Measurements from ENCODE around the gene PCSK7.
A peak's percentile ranks its signal among the peaks of the same experiment; 100 is the strongest.
"Not testable (repeated sequence)": the region's sequence is repeated elsewhere in the genome, so short reads cannot be mapped to it uniquely, and the experiment has no call there.

Gene PCSK7

DNA sequence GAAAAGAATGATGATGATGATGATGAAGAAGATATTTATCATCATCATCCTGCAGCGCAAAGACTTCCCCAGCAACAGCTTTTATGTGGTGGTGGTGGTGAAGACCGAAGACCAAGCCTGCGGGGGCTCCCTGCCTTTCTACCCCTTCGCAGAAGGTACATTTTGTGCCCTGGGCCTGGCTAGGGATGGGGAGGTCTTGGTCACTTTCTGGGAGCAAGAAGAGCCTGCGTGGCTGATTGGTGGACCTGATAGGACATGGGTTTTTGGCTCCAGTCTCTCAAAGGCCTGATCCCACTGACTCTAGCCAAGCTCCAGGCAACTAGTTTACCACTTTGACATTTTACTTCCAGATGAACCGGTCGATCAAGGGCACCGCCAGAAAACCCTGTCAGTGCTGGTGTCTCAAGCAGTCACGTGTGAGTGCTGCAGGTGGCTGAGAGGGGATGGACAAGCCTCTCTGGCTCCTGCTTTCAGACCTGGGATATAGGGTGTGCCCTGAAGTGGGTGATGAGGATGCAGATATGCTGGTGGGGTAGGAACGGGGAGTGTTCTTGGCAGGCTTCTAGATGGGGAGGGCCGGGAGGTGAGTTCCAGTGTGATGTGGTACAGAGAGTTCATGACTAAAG, 48.0 kb downstream of the PCSK7 start:
- DNase-seq (ENCODE audit: low read depth in 2 of 2) = no peak

DNA sequence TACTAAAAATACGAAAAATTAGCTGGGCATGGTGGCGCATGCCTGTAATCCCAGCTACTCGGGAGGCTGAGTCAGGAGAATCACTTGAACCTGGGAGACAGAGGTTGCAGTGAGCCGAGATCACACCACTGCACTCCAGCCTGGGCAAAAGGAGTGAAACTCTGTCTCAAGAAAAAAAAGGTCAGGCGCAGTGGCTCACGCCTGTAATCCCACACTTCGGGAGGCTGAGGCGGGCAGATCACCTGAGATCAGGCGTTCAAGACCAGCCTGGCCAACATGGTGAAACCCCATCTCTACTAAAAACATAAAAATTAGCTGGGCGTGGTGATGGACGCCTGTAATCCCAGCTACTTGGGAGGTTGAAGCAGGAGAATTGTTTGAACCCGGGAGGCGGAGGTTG, 48.7 kb downstream of the PCSK7 start:
- not testable (repeated sequence) for DNase-seq (ENCODE audit: low read depth in 2 of 2)

DNA sequence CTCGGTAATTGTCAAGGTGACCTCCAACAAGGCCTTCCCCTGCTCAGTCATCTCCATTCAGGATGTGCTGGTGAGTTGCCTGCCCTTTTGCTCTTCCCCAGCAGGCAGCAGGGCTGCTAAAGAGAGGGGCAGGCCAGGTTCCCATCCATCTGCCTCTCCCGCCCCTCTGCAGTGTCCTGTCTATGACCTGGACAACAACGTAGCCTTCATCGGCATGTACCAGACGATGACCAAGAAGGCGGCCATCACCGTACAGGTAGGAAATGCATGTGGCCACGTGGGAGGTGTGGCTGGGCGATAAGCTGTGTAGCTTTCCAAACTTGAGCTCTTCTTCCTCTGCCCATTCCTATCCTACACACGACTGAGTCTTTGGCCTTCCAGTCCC, 49.3 kb downstream of the PCSK7 start:
- no peak for DNase-seq (ENCODE audit: low read depth in 2 of 2)

- no peak for DNase-seq (ENCODE audit: low read depth in 2 of 2)
Observed at GRCh38 chr11:117181586-117182550, 50.0 kb downstream of the PCSK7 start.

DNA sequence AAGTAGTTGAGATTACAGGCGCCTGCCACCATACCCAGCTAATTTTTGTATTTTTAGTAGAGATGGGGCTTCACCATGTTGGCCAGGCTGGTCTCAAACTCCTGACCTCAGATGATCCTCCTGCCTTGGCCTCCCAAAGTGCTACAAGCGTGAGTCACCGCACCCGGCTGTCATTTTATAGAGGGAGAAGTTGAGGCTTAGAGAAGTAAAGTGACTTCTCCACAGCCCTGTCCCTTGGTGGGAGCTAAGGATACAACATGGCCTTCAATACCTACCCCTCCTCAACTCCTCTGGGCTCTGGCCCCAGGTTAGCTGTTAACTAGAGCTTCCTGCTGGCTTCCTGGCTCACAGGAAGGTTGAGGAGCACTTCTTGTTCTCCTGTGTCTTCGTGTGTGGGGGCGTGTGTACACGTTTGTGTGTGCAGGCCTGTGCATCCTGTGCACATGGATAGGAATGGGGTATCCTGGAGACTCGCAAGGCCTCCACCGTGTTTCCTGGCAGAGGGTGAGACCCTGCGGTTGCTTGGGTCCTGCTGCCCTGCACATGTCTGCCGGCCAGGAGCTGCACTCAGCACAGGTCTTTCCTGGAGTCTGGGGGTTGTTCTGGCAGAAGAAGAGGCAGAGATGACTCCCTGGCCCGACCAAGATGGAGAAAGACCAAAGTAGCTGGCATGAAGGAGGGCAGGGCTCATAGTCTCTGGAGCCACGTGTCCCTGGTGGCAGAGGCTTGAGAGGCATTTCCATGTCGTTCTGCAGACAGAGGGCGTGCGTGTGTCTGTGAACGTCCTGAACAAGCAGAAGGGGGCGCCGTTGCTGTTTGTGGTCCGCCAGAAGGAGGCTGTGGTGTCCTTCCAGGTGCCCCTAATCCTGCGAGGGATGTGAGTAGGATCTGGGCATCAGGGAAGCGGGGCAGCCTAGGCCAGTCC, 51.0 kb downstream of the PCSK7 start:
- peak in 1 of 2 experiments; percentile 40 for DNase-seq (ENCODE audit: low read depth in 2 of 2)

- no peak for DNase-seq (ENCODE audit: low read depth in 2 of 2)
Observed at GRCh38 chr11:117180020-117180419, 51.9 kb downstream of the PCSK7 start.

DNA sequence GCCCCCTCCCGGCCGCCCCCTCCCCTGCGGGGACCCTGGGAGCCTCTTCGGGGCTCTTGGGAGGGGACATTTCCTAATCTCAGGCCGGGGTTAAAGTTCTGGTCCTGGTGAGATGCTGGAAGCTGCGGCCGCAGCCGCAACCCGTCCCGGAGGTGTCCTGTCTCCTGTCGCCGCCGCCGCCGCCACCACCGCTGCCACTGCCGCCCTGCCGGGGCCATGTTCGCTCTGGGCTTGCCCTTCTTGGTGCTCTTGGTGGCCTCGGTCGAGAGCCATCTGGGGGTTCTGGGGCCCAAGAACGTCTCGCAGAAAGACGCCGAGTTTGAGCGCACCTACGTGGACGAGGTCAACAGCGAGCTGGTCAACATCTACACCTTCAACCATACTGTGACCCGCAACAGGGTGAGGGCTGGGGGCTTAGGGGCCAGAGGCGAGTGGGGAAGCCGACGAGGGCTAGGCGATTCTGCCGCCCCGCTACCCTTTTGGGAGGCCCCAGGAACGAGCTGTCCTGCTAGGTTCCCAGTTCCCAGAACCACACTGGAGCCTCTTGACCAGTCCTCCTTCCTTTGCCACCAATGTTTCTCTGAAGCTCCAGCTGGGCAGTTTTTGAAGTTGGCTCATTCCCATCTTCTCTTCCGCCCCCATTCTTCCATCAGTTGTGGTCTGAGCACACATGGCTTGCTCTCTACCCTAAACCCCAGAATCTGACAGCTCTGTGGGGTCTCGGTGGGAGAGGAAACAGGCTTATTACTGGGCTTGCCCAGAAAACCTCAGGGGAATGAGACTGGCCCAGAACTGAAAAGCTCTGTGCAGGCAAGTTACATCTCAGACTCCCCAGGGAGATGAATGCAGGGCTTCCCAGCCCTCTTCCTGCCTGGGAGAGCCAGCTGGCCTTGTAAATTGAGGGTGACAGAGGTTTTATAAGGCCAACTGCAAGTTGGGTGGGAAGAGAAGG, 52.5 kb downstream of the PCSK7 start:
- no peak for DNase-seq (ENCODE audit: low read depth in 2 of 2)

- peak; percentile 82 to 88 for DNase-seq (ENCODE audit: low read depth in 2 of 2)
Observed at GRCh38 chr11:117178210-117179034, 53.5 kb downstream of the PCSK7 start, which contains the start of gene SIDT2. TSS of gene SIDT2 (plus strand) at chr11:117178743. CDS start at chr11:117179264, 521 bp downstream.

DNA sequence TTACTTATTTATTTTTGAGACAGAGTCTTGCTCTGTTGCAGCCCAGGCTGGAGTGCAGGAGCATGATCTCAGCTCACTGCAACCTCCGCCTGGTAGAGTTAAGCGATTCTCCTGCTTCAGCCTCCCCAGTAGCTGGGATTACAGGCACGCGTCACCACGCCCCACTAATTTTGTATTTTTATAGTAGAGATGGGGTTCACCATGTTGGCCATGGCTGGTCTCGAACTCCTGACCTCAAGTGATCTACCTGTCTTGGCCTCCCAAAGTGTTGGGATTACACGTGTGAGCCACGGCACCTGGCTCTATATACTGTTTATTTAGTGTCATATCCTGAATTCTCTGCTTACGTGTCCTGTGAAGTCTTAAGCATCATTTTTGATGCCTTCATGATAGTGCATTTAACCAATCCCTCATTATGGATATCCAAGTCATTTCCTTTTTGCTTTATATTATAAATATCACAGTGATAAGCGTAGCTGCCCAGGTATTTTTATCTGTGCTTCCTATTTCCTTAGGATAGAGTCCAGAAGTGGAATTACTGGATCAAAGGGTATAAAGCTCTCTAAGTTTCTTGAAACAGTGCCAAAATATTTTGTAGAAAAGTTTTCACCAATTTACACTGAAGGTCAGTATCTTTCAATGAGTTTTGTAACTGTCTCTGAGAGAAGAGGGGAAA, 54.2 kb downstream of the PCSK7 start:
- DNase-seq (ENCODE audit: low read depth in 2 of 2) = no peak

DNA sequence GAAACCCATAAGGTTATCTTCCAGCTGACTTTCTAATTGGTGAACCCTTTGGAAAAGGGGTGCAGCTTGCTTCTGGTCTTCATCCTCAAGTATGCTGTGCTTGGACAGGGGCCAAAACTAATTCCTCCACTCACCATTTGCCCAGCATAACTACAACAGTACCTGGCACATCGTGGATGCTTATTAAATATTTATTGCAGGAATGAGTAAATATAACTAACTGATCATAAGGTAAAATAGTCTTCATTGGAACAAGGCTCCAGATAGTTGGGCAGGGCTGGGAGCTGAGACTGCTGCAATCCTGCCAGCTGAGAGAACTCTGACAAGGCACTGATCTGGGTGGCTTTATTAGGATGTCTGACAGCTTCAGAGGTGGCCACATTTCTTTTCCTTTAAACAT, 55.7 kb downstream of the PCSK7 start:
- no peak for DNase-seq (ENCODE audit: low read depth in 2 of 2)

GRCh38 chr11:117175781-117176180, 56.1 kb downstream of the PCSK7 start:
- DNase-seq (ENCODE audit: low read depth in 2 of 2) = no peak

GRCh38 chr11:117175104-117175503, 56.8 kb downstream of the PCSK7 start:
- DNase-seq (ENCODE audit: low read depth in 2 of 2) = no peak

- no peak for DNase-seq (ENCODE audit: low read depth in 2 of 2)
Observed at GRCh38 chr11:117172724-117173421, 59.0 kb downstream of the PCSK7 start.

- DNase-seq (ENCODE audit: low read depth in 2 of 2) = no peak
Observed at GRCh38 chr11:117171404-117172061, 60.3 kb downstream of the PCSK7 start.

DNA sequence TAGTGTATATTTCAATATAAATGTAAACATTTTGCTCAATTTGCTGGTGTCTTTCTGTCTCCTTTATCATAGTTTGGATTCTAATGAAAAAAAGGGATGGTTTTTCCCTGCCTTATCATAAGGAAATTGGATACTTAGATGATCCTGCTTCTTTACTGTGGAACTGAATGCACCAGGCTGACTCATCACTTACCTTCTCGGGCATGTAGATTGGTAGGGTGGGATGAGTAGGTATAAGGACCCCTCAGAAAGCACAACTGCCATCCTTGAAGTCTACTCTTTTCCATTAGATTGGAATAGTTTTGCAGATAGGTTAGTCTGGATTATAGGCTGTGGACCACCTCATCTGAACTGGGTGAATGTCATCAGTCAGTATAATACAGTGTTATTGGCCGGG, 60.9 kb downstream of the PCSK7 start:
- DNase-seq (ENCODE audit: low read depth in 2 of 2) = no peak

DNA sequence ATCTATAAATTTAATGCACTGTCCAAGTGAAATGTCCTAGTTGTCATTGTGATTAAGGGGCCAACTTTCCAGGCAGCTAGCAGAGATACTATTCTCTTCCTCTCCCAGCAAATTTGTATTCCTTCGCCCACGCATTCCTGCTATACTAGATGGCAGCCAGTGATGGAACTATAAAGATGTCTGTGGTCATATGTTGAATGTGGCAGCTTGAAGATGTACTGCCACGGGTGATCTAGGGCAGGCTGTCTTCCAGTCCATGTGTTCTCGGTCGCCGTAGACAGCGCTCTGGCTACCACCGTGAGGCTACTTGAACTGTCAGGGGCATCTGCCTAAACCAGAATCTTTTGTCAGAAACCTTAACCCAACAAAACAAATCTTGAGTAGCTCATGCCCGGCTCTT, 61.7 kb downstream of the PCSK7 start:
- DNase-seq (ENCODE audit: low read depth in 2 of 2) = no peak

GRCh38 chr11:117169736-117170135, 62.1 kb downstream of the PCSK7 start:
- DNase-seq (ENCODE audit: low read depth in 2 of 2) = no peak

GRCh38 chr11:117166491-117166890, 65.4 kb downstream of the PCSK7 start:
- DNase-seq (ENCODE audit: low read depth in 2 of 2) = no peak
